IMR-90 (cell line): ENCODE measurements around the gene PKP4. TPM values are rescaled to one million over a fixed set of nuclear protein-coding genes. Genes with fewer than 3 reads are reported as not detected.
A peak's percentile ranks its signal among the peaks of the same experiment; 100 is the strongest.

Source experiments
- ATAC-seq: fragments of 200-7000 bp; cut with Tn5 transposase; 2 replicates; pipeline ENCODE4 v1.9.1; 2020; ENCODE audit warnings: low read depth, mild to moderate bottlenecking, moderate library complexity
- BruUV-seq: library from RNA; stranded (reverse); fragments of 400-500 nt; replicated peaks from 2 replicates; lab custom pipeline; 2021; lab: Mats Ljungman, UMichigan
- CTCF ChIA-PET: fragments of 300-600 bp; formaldehyde crosslinking; extraction: SDS; loops from one replicate; lab custom pipeline; 2021; ENCODE audit warnings: antibody characterized with exemption; lab: Yijun Ruan, JAX
- POLR2A ChIA-PET: fragments of 300-600 bp; sonication (Branson Sonifier 250); formaldehyde crosslinking; loops from one replicate; lab custom pipeline; 2022; ENCODE audit warnings: antibody characterized with exemption; ENCODE audit not compliant: unreplicated experiment; lab: Charles Lee
- DNase-seq: peaks from one replicate; pipeline ENCODE4 v3.0.0; 2013
- H2AFZ ChIP-seq: replicated peaks from 2 replicates; pipeline ENCODE3; 2013; ENCODE audit warnings: low read length, mild to moderate bottlenecking; ENCODE audit not compliant: poor library complexity
- H2AK5ac ChIP-seq: 2 replicates; pipeline ENCODE4 v1.6.1; 2013; ENCODE audit warnings: low read depth, low read length, inconsistent platforms
- H2AK9ac ChIP-seq: replicated peaks from 2 replicates; pipeline ENCODE3; 2013; ENCODE audit warnings: mild to moderate bottlenecking, low read depth, low read length, moderate library complexity; ENCODE audit not compliant: poor library complexity
- H2BK120ac ChIP-seq: 2 replicates; pipeline ENCODE4 v1.6.1; 2013; ENCODE audit warnings: low read depth, low read length, inconsistent platforms
- H2BK15ac ChIP-seq: 3 replicates; pipeline ENCODE4 v1.6.1; 2013; ENCODE audit warnings: low read depth, low read length, inconsistent platforms
- H2BK20ac ChIP-seq: 2 replicates; pipeline ENCODE4 v1.6.1; 2013; ENCODE audit warnings: low read depth, mild to moderate bottlenecking, inconsistent platforms, low read length, moderate library complexity
- H2BK5ac ChIP-seq: 2 replicates; pipeline ENCODE4 v1.6.1; 2013; ENCODE audit warnings: mild to moderate bottlenecking, low read depth, low read length, inconsistent platforms; ENCODE audit not compliant: poor library complexity, severe bottlenecking
- H3K14ac ChIP-seq: replicated peaks from 2 replicates; pipeline ENCODE4 v1.6.1; 2013; ENCODE audit warnings: low read depth, low read length, inconsistent platforms
- H3K18ac ChIP-seq: 2 replicates; pipeline ENCODE4 v1.6.1; 2013; ENCODE audit warnings: low read depth, low read length, control low read depth
- H3K23ac ChIP-seq: 2 replicates; pipeline ENCODE4 v1.6.1; 2013; ENCODE audit warnings: low read depth, low read length, inconsistent platforms
- H3K27ac ChIP-seq: 2 replicates; pipeline ENCODE4 v1.5.1; 2013; ENCODE audit warnings: mild to moderate bottlenecking, control low read depth, low read length; ENCODE audit not compliant: insufficient read depth
- H3K27me3 ChIP-seq: 2 replicates; pipeline ENCODE4 v1.6.1; 2013; ENCODE audit warnings: low read length; ENCODE audit not compliant: control insufficient read depth, insufficient read depth
- H3K36me3 ChIP-seq: 2 replicates; pipeline ENCODE4 v1.6.1; 2013; ENCODE audit warnings: low read length, mixed read lengths; ENCODE audit not compliant: control insufficient read depth, insufficient read depth
- H3K4ac ChIP-seq: 2 replicates; pipeline ENCODE4 v1.6.1; 2013; ENCODE audit warnings: low read depth, low read length, inconsistent platforms
- H3K4me1 ChIP-seq: 2 replicates; pipeline ENCODE4 v1.6.1; 2013; ENCODE audit warnings: low read length, mixed read lengths; ENCODE audit not compliant: control insufficient read depth, insufficient read depth
- H3K4me2 ChIP-seq: 2 replicates; pipeline ENCODE4 v1.6.1; 2013; ENCODE audit warnings: low read depth, mild to moderate bottlenecking, control low read depth, low read length, moderate library complexity
- H3K4me3 ChIP-seq: 2 replicates; pipeline ENCODE4 v1.5.1; 2013; ENCODE audit warnings: low read depth, mild to moderate bottlenecking, control low read depth, low read length, moderate library complexity; ENCODE audit not compliant: insufficient read depth
- H3K56ac ChIP-seq: 2 replicates; pipeline ENCODE4 v1.6.1; 2013; ENCODE audit warnings: low read length, inconsistent platforms; ENCODE audit not compliant: insufficient read depth; ENCODE audit errors: extremely low read depth
- H3K79me1 ChIP-seq, 2 experiments: 2 replicates each; pipeline ENCODE4 v1.6.1; 2013; ENCODE audit warnings: low read length in 2 of 2, inconsistent platforms in 1 of 2, low read depth in 1 of 2
- H3K9ac ChIP-seq: 2 replicates; pipeline ENCODE4 v1.6.1; 2013; ENCODE audit warnings: low read depth, low read length, control low read depth
- H3K9me1 ChIP-seq: 2 replicates; pipeline ENCODE4 v1.6.1; 2013; ENCODE audit warnings: low read length, inconsistent platforms; ENCODE audit not compliant: insufficient read depth
- H3K9me3 ChIP-seq: 2 replicates; pipeline ENCODE4 v1.6.1; 2013; ENCODE audit warnings: low read length; ENCODE audit not compliant: control insufficient read depth, insufficient read depth
- H4K20me1 ChIP-seq: 2 replicates; pipeline ENCODE4 v1.6.1; 2013; ENCODE audit warnings: low read length, inconsistent platforms; ENCODE audit not compliant: insufficient read depth
- H4K5ac ChIP-seq: 2 replicates; pipeline ENCODE4 v1.6.1; 2013; ENCODE audit warnings: mild to moderate bottlenecking, low read depth, low read length, control low read depth
- H4K8ac ChIP-seq, 2 experiments: 2 replicates each; pipeline ENCODE4 v1.6.1; 2013; ENCODE audit warnings: low read depth in 2 of 2, low read length in 2 of 2, control low read depth in 1 of 2, inconsistent platforms in 1 of 2
- H4K91ac ChIP-seq: 2 replicates; pipeline ENCODE4 v1.6.1; 2013; ENCODE audit warnings: low read depth, low read length, inconsistent platforms; ENCODE audit not compliant: insufficient read depth
- BHLHE40 ChIP-seq: fragments of 150-350 bp; IDR thresholded peaks from 2 replicates; pipeline ENCODE4 v1.6.1; 2016; ENCODE audit warnings: mild to moderate bottlenecking, low read depth, low read length
- WGBS, 2 experiments: methylation state at CpG; one replicate each; pipeline versions ENCODE4 v1.1.5 to v1.1.7; 2013; ENCODE audit warnings: missing lambda C conversion rate in 2 of 2; ENCODE audit not compliant: insufficient read length in 1 of 2; ENCODE audit errors: extremely low coverage in 2 of 2; 5-methylcytosine and 5-hydroxymethylcytosine counted together
- dilution Hi-C: fragments of 300-500 bp; cut with HindIII; formaldehyde crosslinking; loops from one replicate; pipeline ENCODE4 v1.14.3; 2018; ENCODE audit warnings: low sequenced_read_pairs; ENCODE audit not compliant: unreplicated experiment
- in situ Hi-C: fragments of 300-500 bp; cut with MboI; formaldehyde crosslinking; loops from 3 replicates; pipeline ENCODE4 v1.14.3; 2019; ENCODE audit warnings: low sequenced_read_pairs, inconsistent platforms, mixed read lengths
- intact Hi-C: fragments of 100-400 bp; cut with micrococcal nuclease; formaldehyde crosslinking; loops from 2 replicates; pipeline ENCODE4 v1.10.0; 2022
- polyA plus RNA-seq, 3 experiments: library from polyadenylated mRNA; depleted of rRNA; stranded (reverse); fragments of >200 nt; gene quantifications; 2 replicates each; pipeline ENCODE4 v1.2.3, GENCODE V29; 2012; ENCODE audit warnings: low replicate concordance in 1 of 3
- total RNA-seq: library from RNA; depleted of rRNA; stranded (reverse); fragments of >200 nt; gene quantifications from 2 replicates; pipeline ENCODE4 v1.2.3, GENCODE V29; 2012

The PKP4 gene
- total and polyA plus RNA-seq, 2 of the 4 experiments (the other 2 are of a cell fraction): 20.1 to 37.8 TPM

GRCh38 chr2:158477202-158477601 lies 20.4 kb downstream of the PKP4 start:
- H4K20me1 ChIP-seq: no peaks in the 10 kb centered on the region
- no peak for DNase-seq
- H3K4me1 ChIP-seq: peaks cover 2% of the 10 kb centered on the region; the same call in 1 of the 2 replicates
- H3K9me3 ChIP-seq: no peaks in the 10 kb centered on the region
- H2AK5ac ChIP-seq: no peak overlapping the region
- no peak overlapping the region for H3K14ac ChIP-seq
- H2AFZ ChIP-seq: no peak overlapping the region
- H2BK15ac ChIP-seq: no peak overlapping the region
- H2AK9ac ChIP-seq: no peak overlapping the region
- H4K5ac ChIP-seq: no peak overlapping the region
- no peak overlapping the region for H3K4me2 ChIP-seq
- H2BK5ac ChIP-seq: no peak overlapping the region
- WGBS, 2 experiments: no CpG with 5 or more reads among the region's 3 CpGs
- no peak overlapping the region for H2BK20ac ChIP-seq
- H3K79me1 ChIP-seq: peaks cover 16 to 24% of the 10 kb centered on the region in 2 experiments
- in situ Hi-C loops (no loop called here), dilution Hi-C loops (no loop called here), intact Hi-C loops (no loop called here)
- H3K56ac ChIP-seq: no peak overlapping the region
- no peaks in the 10 kb centered on the region for H3K9me1 ChIP-seq
- no peak for ATAC-seq
- no TSS peak for BruUV-seq
- TF ChIP-seq BHLHE40: no peak
- ChIA-PET POLR2A (no interaction called here), CTCF (interaction anchor here (0.6 kb wide), 1 partner anchor 15 kb away, joined by 4 read pairs; no protein-coding TSS in a partner anchor)
- no peak overlapping the region for H3K18ac ChIP-seq
- H3K4ac ChIP-seq: no peak overlapping the region
- H3K27ac ChIP-seq: no peak overlapping the region
- H3K36me3 ChIP-seq: no peaks in the 10 kb centered on the region
- 0 out of 2 replicates have a peak overlapping the region, but pooled peaks have one; percentile 31 for H3K23ac ChIP-seq
- H3K9ac ChIP-seq: no peak overlapping the region
- no peak overlapping the region; a peak in 1 of 4 replicates for H4K8ac ChIP-seq
- H4K91ac ChIP-seq: no peak overlapping the region
- no peak overlapping the region for H2BK120ac ChIP-seq
- no peaks in the 10 kb centered on the region for H3K27me3 ChIP-seq
- H3K4me3 ChIP-seq: no peak overlapping the region
